Measurements from ENCODE around the gene SDK1.

SDK1 gene

DNA sequence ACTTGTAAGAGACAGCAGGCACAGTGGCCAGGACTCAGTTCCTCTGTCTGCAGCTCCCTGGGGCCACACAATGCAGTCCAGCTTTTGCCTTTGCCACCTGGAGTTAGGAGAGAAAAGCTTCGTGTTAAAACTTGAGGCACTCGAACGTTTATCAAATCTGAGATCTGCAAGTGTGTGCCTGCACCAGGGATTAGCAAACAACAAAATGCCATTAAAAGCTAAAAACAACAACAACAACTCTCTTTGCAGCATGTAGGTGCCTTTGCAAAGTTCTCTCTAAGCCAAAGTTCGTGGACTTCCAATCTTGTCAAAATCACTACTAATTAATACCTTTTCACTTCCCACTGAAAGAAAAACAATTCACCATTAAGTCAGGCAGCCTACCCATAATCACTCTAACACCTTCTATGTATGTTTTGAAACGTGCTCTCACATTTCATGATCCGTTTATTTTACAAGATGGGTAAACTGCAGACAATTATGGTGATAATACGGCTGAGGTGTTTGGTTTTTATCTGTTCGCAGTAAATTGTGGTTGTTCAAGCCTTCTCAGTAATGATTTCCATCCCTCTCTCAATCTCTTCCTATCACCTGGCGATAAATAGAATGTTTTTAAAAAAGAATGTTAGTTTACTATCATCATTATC is 36.2 kb upstream of the SDK1 start:
- DNase-seq (ENCODE audit: low spot score) (no peak), ATAC-seq (ENCODE audit: low read depth) (no peak)
- peaks cover 10% of the 10 kb centered on the region for H3K4me1 ChIP-seq (ENCODE audit: insufficient read depth, poor library complexity, severe bottlenecking)
- H3K9me3 ChIP-seq (ENCODE audit: severe bottlenecking), result no peaks in the 10 kb centered on the region
- peaks cover 3% of the 10 kb centered on the region for H3K27me3 ChIP-seq (ENCODE audit: insufficient read depth, poor library complexity, severe bottlenecking)
- H3K27ac ChIP-seq (ENCODE audit: poor library complexity, severe bottlenecking), result no peak overlapping the region
- H3K4me3 ChIP-seq (ENCODE audit: severe bottlenecking), result no peak overlapping the region
- TF ChIP-seq CTCF (IDR thresholded peaks at IDR 0.05; ENCODE audit: poor library complexity, severe bottlenecking), result no peak
- H3K36me3 ChIP-seq (ENCODE audit: low read depth), result no peaks in the 10 kb centered on the region

DNA sequence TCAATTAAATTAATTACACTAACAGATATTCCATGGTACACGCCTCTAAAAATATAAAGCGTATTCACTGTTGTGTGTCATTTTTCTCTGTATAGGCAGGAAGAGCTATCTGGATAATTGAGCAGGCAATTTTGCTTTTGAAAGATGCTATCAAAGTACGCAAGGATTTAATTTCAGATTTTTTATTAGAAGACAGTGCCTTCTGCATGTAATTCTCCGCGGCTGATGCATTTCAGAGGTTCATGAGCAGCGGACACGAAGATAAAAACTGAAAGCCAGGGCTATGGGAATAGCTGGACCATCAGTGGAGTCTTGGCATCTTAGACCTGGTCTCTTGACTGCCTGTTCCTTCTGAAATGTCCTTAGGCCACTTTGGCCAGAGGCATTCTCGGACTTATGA is 35.7 kb upstream of the SDK1 start:
- no peak overlapping the region for H3K27ac ChIP-seq (ENCODE audit: poor library complexity, severe bottlenecking)
- DNase-seq (ENCODE audit: low spot score), result no peak
- no peak for TF ChIP-seq CTCF (IDR thresholded peaks at IDR 0.05; ENCODE audit: poor library complexity, severe bottlenecking)
- no peak for ATAC-seq (ENCODE audit: low read depth)
- H3K4me1 ChIP-seq (ENCODE audit: insufficient read depth, poor library complexity, severe bottlenecking), result peaks cover 10% of the 10 kb centered on the region
- H3K36me3 ChIP-seq (ENCODE audit: low read depth), result no peaks in the 10 kb centered on the region
- no peaks in the 10 kb centered on the region for H3K9me3 ChIP-seq (ENCODE audit: severe bottlenecking)
- no peak overlapping the region for H3K4me3 ChIP-seq (ENCODE audit: severe bottlenecking)
- H3K27me3 ChIP-seq (ENCODE audit: insufficient read depth, poor library complexity, severe bottlenecking), result peaks cover 3% of the 10 kb centered on the region

DNA sequence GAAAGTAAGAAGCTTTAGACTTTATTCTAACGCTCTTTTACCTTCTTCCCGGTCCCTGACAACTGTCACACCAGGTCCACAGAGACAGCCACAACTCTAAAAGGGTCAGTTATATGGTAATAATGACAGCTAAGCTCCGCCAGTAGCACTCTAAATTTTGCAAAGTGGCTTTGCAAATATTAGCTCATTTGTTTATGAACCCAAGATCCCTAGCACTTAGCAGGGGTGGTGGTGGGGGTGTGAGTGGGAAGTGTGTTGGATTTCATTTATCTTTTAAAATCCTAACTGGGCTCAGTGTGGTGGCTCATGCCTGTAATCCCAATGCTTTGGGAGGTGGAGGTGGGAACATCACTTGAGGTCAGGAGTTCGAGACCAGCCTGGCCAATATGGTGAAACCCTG is 34.8 kb upstream of the SDK1 start:
- Histone ChIP-seq H3K27ac (ENCODE audit: poor library complexity, severe bottlenecking) (no peak overlapping the region), H3K27me3 (ENCODE audit: insufficient read depth, poor library complexity, severe bottlenecking) (peaks cover 3% of the 10 kb centered on the region), H3K36me3 (ENCODE audit: low read depth) (no peaks in the 10 kb centered on the region), H3K4me1 (ENCODE audit: insufficient read depth, poor library complexity, severe bottlenecking) (peaks cover 10% of the 10 kb centered on the region), H3K4me3 (ENCODE audit: severe bottlenecking) (no peak overlapping the region), H3K9me3 (ENCODE audit: severe bottlenecking) (no peaks in the 10 kb centered on the region)
- TF ChIP-seq CTCF (IDR thresholded peaks at IDR 0.05; ENCODE audit: poor library complexity, severe bottlenecking), result no peak
- ATAC-seq (ENCODE audit: low read depth), result no peak
- no peak for DNase-seq (ENCODE audit: low spot score)

- ATAC-seq (ENCODE audit: low read depth) (peak; percentile 90), DNase-seq (ENCODE audit: low spot score) (peak; percentile 64)
- Histone ChIP-seq H3K27ac (ENCODE audit: poor library complexity, severe bottlenecking) (peak overlapping the region; percentile 58), H3K4me3 (ENCODE audit: severe bottlenecking) (no peak overlapping the region), H3K27me3 (ENCODE audit: insufficient read depth, poor library complexity, severe bottlenecking) (peaks cover 3% of the 10 kb centered on the region), H3K4me1 (ENCODE audit: insufficient read depth, poor library complexity, severe bottlenecking) (peaks cover 18% of the 10 kb centered on the region), H3K36me3 (ENCODE audit: low read depth) (no peaks in the 10 kb centered on the region), H3K9me3 (ENCODE audit: severe bottlenecking) (no peaks in the 10 kb centered on the region)
- TF ChIP-seq CTCF (IDR thresholded peaks at IDR 0.05; ENCODE audit: poor library complexity, severe bottlenecking), result no peak
These were observed 32.9 kb upstream of the SDK1 start for GRCh38 chr7:3267966-3268690.

DNA sequence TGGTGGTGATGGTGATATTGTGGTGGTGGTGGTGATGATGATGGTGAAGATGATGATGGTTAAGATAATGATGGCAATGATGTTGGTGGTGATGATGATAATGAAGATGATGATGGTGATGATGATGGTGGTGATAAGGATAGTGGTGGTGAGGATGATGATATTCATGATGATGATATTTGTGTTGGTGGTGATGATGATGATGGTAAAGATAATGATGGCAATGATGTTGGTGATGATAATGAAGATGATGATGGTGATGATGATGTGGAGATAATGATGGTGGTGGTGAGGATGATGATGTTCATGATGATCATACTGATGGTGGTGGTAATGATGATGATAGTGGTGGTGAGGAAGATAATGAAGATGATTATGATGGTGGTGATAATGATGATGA is 30.7 kb upstream of the SDK1 start:
- ATAC-seq (ENCODE audit: low read depth) (no peak), DNase-seq (ENCODE audit: low spot score) (no peak)
- H3K4me1 ChIP-seq (ENCODE audit: insufficient read depth, poor library complexity, severe bottlenecking), result peaks cover 19% of the 10 kb centered on the region
- H3K36me3 ChIP-seq (ENCODE audit: low read depth), result no peaks in the 10 kb centered on the region
- no peak for TF ChIP-seq CTCF (IDR thresholded peaks at IDR 0.05; ENCODE audit: poor library complexity, severe bottlenecking)
- no peaks in the 10 kb centered on the region for H3K27me3 ChIP-seq (ENCODE audit: insufficient read depth, poor library complexity, severe bottlenecking)
- H3K27ac ChIP-seq (ENCODE audit: poor library complexity, severe bottlenecking), result no peak overlapping the region
- no peaks in the 10 kb centered on the region for H3K9me3 ChIP-seq (ENCODE audit: severe bottlenecking)
- no peak overlapping the region for H3K4me3 ChIP-seq (ENCODE audit: severe bottlenecking)

Data from RWPE2 (cell line).